Smooth muscle cell (in vitro differentiated cells): ENCODE measurements around the gene INSRR. TPM values are rescaled to one million over a fixed set of nuclear protein-coding genes. Genes with fewer than 3 reads are reported as not detected.

Experiments
- DNase-seq: peaks from one replicate; lab custom pipeline; 2025; ENCODE audit not compliant: unreplicated experiment; lab: John Stamatoyannopoulos, UW
- H2AFZ ChIP-seq: fragments of 200-600 bp; sonication (generic); 2 replicates; pipeline ENCODE4 v1.6.0; 2016; ENCODE audit warnings: antibody characterized with exemption, low read depth, mild to moderate bottlenecking
- H3F3A ChIP-seq: fragments of 200-600 bp; sonication (generic); 2 replicates; pipeline ENCODE4 v1.6.0; 2017; ENCODE audit warnings: antibody characterized with exemption, low read depth
- H3K27ac ChIP-seq: fragments of 200-600 bp; sonication (generic); 2 replicates; pipeline ENCODE4 v1.5.1; 2016; ENCODE audit warnings: low read depth, mild to moderate bottlenecking
- H3K27me3 ChIP-seq: fragments of 200-600 bp; sonication (generic); 2 replicates; pipeline ENCODE4 v1.6.1; 2016; ENCODE audit warnings: low read depth, mild to moderate bottlenecking
- H3K36me3 ChIP-seq: fragments of 200-600 bp; sonication (generic); 2 replicates; pipeline ENCODE4 v1.5.1; 2016; ENCODE audit warnings: low read depth
- H3K4me1 ChIP-seq: fragments of 200-600 bp; sonication (generic); 2 replicates; pipeline ENCODE4 v1.5.1; 2016; ENCODE audit warnings: low read depth
- H3K4me2 ChIP-seq: fragments of 200-600 bp; sonication (generic); 2 replicates; pipeline ENCODE4 v1.6.0; 2016; ENCODE audit warnings: mild to moderate bottlenecking
- H3K4me3 ChIP-seq: fragments of 200-600 bp; sonication (generic); 2 replicates; pipeline ENCODE4 v1.5.1; 2016; ENCODE audit warnings: mild to moderate bottlenecking
- H3K79me2 ChIP-seq: fragments of 200-600 bp; sonication (generic); 2 replicates; pipeline ENCODE4 v1.6.0; 2016; ENCODE audit warnings: low read depth, mild to moderate bottlenecking
- H3K9ac ChIP-seq: fragments of 200-600 bp; sonication (generic); 2 replicates; pipeline ENCODE4 v1.6.0; 2016; ENCODE audit warnings: low read depth
- H3K9me3 ChIP-seq: fragments of 200-600 bp; sonication (generic); replicated peaks from 2 replicates; pipeline ENCODE4 v1.5.1; 2016; ENCODE audit warnings: low read depth
- H4K20me1 ChIP-seq: fragments of 200-600 bp; sonication (generic); 2 replicates; pipeline ENCODE4 v1.6.0; 2016; ENCODE audit warnings: low read depth
- CTCF ChIP-seq: fragments of 200-600 bp; sonication (generic); IDR thresholded peaks from 2 replicates; pipeline ENCODE4 v1.5.1; 2017; ENCODE audit warnings: borderline replicate concordance, mild to moderate bottlenecking, antibody characterized with exemption; ENCODE audit not compliant: insufficient read depth, poor library complexity, severe bottlenecking
- WGBS: methylation state at CpG from one replicate; pipeline ENCODE4 v1.1.7; 2016; ENCODE audit warnings: low lambda C conversion rate; 5-methylcytosine and 5-hydroxymethylcytosine counted together
- polyA plus RNA-seq: library from polyadenylated mRNA; unstranded; fragments of >200 nt; fragmentation: Nextera tagmentation; extraction: Ambion mirVana; gene quantifications from 2 replicates; pipeline ENCODE4 v1.2.1, GENCODE V29; 2016
- total RNA-seq: library from RNA; depleted of rRNA; stranded (reverse); fragments of >200 nt; gene quantifications from 2 replicates; pipeline ENCODE4 v1.2.3, GENCODE V29; 2014

The INSRR gene
- total and polyA plus RNA-seq, 2 experiments from 2014 or later = 0.36 to 0.45 TPM

DNA sequence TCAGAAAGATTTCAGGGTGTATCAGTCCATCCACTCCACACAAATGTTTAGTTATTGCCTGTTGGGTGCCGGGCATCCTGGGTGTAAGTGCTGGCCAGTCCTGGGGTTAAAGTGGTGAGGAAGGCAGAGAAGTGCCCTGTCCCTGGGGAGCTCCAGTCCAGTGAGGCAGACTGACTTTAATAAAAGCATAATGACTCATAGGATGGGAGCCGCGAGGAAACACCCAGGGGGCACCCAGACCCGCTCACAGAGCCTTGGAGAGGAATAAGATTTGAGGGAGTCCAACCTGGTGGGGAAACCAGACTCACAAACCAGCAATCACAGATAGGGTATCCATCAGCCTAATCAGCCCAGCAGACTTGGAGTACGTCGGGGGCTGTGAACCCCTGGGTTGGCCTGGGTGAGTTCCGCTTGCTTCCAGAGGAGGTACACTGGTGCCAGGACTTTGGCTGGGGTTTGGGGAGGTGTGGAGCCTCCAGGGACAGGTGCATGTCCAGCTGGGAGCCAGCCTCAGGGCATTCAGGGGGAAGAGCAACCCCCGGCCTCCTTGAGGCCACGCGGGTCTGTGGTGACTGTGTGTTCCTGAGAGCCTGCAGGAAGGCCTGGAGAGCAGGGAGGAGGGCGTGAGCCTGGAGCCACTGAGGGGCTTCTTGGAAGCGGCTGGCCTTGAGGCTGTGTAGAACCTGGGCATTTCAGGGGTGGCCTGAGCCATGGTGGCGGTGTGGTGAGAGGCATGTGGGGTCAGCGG lies 38.3 kb upstream of the INSRR start:
- no peak overlapping the region for H3K4me3 ChIP-seq
- no peak overlapping the region for H2AFZ ChIP-seq
- H3F3A ChIP-seq = peaks cover 4% of the 10 kb centered on the region
- H4K20me1 ChIP-seq = no peaks in the 10 kb centered on the region
- 67% methylated on average over 14 of the region's 14 CpGs for WGBS
- H3K4me2 ChIP-seq = peak overlapping the region; percentile 76
- no peaks in the 10 kb centered on the region for H3K9me3 ChIP-seq
- no peaks in the 10 kb centered on the region for H3K27me3 ChIP-seq
- H3K79me2 ChIP-seq = no peaks in the 10 kb centered on the region
- H3K4me1 ChIP-seq = peaks cover 8% of the 10 kb centered on the region
- H3K36me3 ChIP-seq = no peaks in the 10 kb centered on the region
- no peak for TF ChIP-seq CTCF
- no peak overlapping the region for H3K9ac ChIP-seq
- no peak for DNase-seq
- peak overlapping the region; percentile 80 for H3K27ac ChIP-seq

DNA sequence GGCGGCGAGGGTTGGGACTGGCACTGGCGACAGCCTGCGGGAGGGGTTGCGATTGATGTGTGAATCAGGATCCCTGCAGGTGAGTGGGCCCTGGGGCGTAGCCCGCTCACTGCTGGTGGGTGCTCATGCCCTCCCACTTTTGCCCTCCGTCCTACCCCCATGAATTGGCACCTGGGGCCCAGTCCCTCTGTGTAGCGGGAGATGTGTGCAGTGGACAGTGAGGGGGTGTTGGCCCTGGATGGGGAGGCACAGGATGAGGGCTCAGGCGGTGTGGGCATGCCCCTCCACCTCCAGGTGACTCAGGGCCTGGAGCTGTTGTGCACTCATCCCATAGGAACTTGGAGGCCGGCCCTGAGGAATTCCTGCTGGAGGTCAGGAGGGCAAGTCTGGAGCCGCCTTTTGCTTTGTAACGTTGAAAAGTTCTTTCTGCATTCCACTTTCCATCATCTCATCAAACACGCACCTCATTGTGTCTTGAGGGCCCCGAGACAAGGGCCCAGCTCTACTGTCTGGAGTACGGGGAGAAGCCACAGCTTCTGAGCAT lies 37.6 kb upstream of the INSRR start:
- no peaks in the 10 kb centered on the region for H3K27me3 ChIP-seq
- peak overlapping the region; percentile 76 for H3K4me2 ChIP-seq
- H3K36me3 ChIP-seq = no peaks in the 10 kb centered on the region
- peaks cover 4% of the 10 kb centered on the region for H3F3A ChIP-seq
- H3K27ac ChIP-seq = peak overlapping the region; percentile 80
- H3K9me3 ChIP-seq = no peaks in the 10 kb centered on the region
- no peaks in the 10 kb centered on the region for H4K20me1 ChIP-seq
- H2AFZ ChIP-seq = no peak overlapping the region
- WGBS = 64% methylated on average over 16 of the region's 16 CpGs
- TF ChIP-seq CTCF = no peak
- no peak overlapping the region for H3K9ac ChIP-seq
- no peak for DNase-seq
- no peak overlapping the region for H3K4me3 ChIP-seq
- H3K79me2 ChIP-seq = no peaks in the 10 kb centered on the region
- H3K4me1 ChIP-seq = peaks cover 8% of the 10 kb centered on the region

- no peak overlapping the region for H3K9ac ChIP-seq
- no peak for TF ChIP-seq CTCF
- H3K4me2 ChIP-seq = no peak overlapping the region
- no peaks in the 10 kb centered on the region for H3K36me3 ChIP-seq
- H3F3A ChIP-seq = peaks cover 4% of the 10 kb centered on the region
- no peak overlapping the region for H3K4me3 ChIP-seq
- H3K79me2 ChIP-seq = no peaks in the 10 kb centered on the region
- peaks cover 8% of the 10 kb centered on the region for H3K4me1 ChIP-seq
- no peaks in the 10 kb centered on the region for H3K9me3 ChIP-seq
- H3K27me3 ChIP-seq = no peaks in the 10 kb centered on the region
- H3K27ac ChIP-seq = peak overlapping the region; percentile 47
- 90% methylated on average over 6 of the region's 6 CpGs for WGBS
- no peak overlapping the region for H2AFZ ChIP-seq
- DNase-seq = no peak
- no peaks in the 10 kb centered on the region for H4K20me1 ChIP-seq
Observed at GRCh38 chr1:156895927-156896326, 37.0 kb upstream of the INSRR start.

- H3K4me1 ChIP-seq = peaks cover 8% of the 10 kb centered on the region
- H3K4me2 ChIP-seq = no peak overlapping the region
- no peaks in the 10 kb centered on the region for H3K27me3 ChIP-seq
- H3K9me3 ChIP-seq = no peaks in the 10 kb centered on the region
- peaks cover 4% of the 10 kb centered on the region for H3F3A ChIP-seq
- DNase-seq = no peak
- H2AFZ ChIP-seq = no peak overlapping the region
- no peak for TF ChIP-seq CTCF
- H3K36me3 ChIP-seq = no peaks in the 10 kb centered on the region
- H3K4me3 ChIP-seq = no peak overlapping the region
- 47% methylated on average over 4 of the region's 4 CpGs for WGBS
- no peaks in the 10 kb centered on the region for H4K20me1 ChIP-seq
- no peaks in the 10 kb centered on the region for H3K79me2 ChIP-seq
- peak overlapping the region; percentile 47 for H3K27ac ChIP-seq
- H3K9ac ChIP-seq = no peak overlapping the region
Observed at GRCh38 chr1:156895455-156895812, 36.5 kb upstream of the INSRR start.
